ENCODE measurements around the gene BGN. TPM values are rescaled to one million over a fixed set of nuclear protein-coding genes. Genes with fewer than 3 reads are reported as not detected.

Gene BGN
- total RNA-seq, 1 experiment from 2014 or later: 0.37 TPM

DNA sequence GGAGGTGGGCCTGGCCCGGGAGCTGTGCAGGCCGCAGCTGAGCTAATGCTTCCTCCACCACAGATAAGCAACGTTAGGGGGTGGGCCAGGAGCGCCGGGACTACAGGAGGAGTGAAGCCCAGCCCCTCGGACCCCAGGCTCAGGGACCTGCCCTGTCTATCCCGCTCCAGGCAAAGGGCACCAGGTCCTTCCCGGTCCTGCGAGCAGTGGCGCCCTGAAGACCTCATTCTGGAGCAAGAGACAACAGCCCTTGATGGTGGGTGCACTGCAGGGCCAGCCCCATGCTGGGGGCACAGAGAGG is 48.2 kb upstream of the BGN start:
- intact Hi-C loops (cut with micrococcal nuclease): no loop called here
- ChIA-PET CTCF (no interaction called here), RAD21 (ENCODE audit: low non-redundant PET in 1 of 2, low total read pairs in 2 of 2, uncharacterized antibody in 2 of 2, unreplicated experiment in 2 of 2) (no interaction called here), POLR2A (no interaction called here)
- Histone ChIP-seq H3K27me3 (ENCODE audit: insufficient read depth, low read length) (no peaks in the 10 kb centered on the region), H2AFZ (ENCODE audit: low read depth, low read length, poor library complexity, severe bottlenecking) (no peak overlapping the region), H3K9ac (ENCODE audit: low read length) (no peak overlapping the region), H3K36me3 (ENCODE audit: control insufficient read depth in 1 of 2, insufficient read depth in 2 of 2, low read length in 2 of 2) (no peaks in the 10 kb centered on the region), H4K20me1 (ENCODE audit: insufficient read depth) (no peaks in the 10 kb centered on the region), H3K4me3 (replicated peaks in 1 of 2; ENCODE audit: low read depth in 1 of 2, low read length in 2 of 2) (no peak overlapping the region), H3K9me2 (ENCODE audit: insufficient read depth) (no peaks in the 10 kb centered on the region), H3K9me3 (ENCODE audit: control insufficient read depth in 1 of 2, insufficient read depth in 1 of 2, low read depth in 1 of 2, low read length in 2 of 2) (no peaks in the 10 kb centered on the region), H3K79me2 (ENCODE audit: insufficient read depth, low read length) (no peaks in the 10 kb centered on the region), H3K4me2 (ENCODE audit: low read length) (no peak overlapping the region), H3K27ac (ENCODE audit: low read depth, low read length) (no peak overlapping the region), H3K4me1 (ENCODE audit: control insufficient read depth in 1 of 2, insufficient read depth in 2 of 2, low read length in 2 of 2) (peaks cover 0 to 7% of the 10 kb centered on the region in 2 experiments; a peak in 1 of 4 replicates)
- no peak for TF ChIP-seq CEBPB (IDR thresholded peaks at IDR 0.05; ENCODE audit: low read depth)
- TF ChIP-seq, protein P1, sequence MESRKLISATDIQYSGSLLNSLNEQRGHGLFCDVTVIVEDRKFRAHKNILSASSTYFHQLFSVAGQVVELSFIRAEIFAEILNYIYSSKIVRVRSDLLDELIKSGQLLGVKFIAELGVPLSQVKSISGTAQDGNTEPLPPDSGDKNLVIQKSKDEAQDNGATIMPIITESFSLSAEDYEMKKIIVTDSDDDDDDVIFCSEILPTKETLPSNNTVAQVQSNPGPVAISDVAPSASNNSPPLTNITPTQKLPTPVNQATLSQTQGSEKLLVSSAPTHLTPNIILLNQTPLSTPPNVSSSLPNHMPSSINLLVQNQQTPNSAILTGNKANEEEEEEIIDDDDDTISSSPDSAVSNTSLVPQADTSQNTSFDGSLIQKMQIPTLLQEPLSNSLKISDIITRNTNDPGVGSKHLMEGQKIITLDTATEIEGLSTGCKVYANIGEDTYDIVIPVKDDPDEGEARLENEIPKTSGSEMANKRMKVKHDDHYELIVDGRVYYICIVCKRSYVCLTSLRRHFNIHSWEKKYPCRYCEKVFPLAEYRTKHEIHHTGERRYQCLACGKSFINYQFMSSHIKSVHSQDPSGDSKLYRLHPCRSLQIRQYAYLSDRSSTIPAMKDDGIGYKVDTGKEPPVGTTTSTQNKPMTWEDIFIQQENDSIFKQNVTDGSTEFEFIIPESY (IDR thresholded peaks at IDR 0.05; ENCODE audit: extremely low read depth, insufficient replicate concordance, low read length): no peak
- no TSS peak for BruUV-seq (replicated peaks)
- ATAC-seq: no peak
- DNase-seq (ENCODE audit: low read depth, low spot score): no peak

DNA sequence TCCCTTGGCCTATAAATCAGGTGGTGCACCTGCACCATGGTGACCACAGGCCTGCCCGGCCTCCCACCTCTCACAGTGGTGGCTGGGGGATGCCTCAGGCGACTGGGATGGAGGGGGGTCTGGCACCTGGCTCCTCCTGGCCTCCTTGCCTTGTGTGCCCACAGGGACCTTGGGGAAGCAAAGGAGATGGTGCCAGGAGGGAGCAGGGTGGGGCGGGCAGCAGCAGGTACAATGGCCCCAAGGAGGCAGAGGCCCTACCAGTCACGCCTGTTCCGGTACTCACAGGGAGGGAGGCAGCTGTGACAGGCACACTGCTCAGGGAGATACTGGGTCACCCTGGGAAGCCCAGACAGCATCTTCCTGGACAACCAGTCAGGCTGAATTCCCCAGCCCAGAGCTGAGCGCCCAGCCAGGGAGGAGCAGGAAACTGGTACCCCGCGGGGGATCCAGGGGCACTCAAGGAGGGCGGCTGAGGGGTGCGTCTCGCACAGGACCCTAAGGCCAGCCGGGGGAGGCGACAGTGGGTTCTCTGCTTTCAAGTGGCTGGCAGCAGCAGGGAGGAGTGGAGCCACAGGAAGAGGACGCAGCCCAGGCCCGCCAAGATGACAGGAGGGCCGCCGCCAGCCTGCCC is 47.7 kb upstream of the BGN start:
- ATAC-seq: no peak
- Histone ChIP-seq H3K9me3 (ENCODE audit: control insufficient read depth in 1 of 2, insufficient read depth in 1 of 2, low read depth in 1 of 2, low read length in 2 of 2) (no peaks in the 10 kb centered on the region), H3K9me2 (ENCODE audit: insufficient read depth) (no peaks in the 10 kb centered on the region), H3K27me3 (ENCODE audit: insufficient read depth, low read length) (no peaks in the 10 kb centered on the region), H2AFZ (ENCODE audit: low read depth, low read length, poor library complexity, severe bottlenecking) (no peak overlapping the region), H3K4me3 (replicated peaks in 1 of 2; ENCODE audit: low read depth in 1 of 2, low read length in 2 of 2) (no peak overlapping the region), H3K27ac (ENCODE audit: low read depth, low read length) (no peak overlapping the region), H3K4me1 (ENCODE audit: control insufficient read depth in 1 of 2, insufficient read depth in 2 of 2, low read length in 2 of 2) (peaks cover 0 to 7% of the 10 kb centered on the region in 2 experiments; a peak in 1 of 4 replicates), H3K9ac (ENCODE audit: low read length) (no peak overlapping the region), H3K4me2 (ENCODE audit: low read length) (no peak overlapping the region), H4K20me1 (ENCODE audit: insufficient read depth) (no peaks in the 10 kb centered on the region), H3K79me2 (ENCODE audit: insufficient read depth, low read length) (no peaks in the 10 kb centered on the region), H3K36me3 (ENCODE audit: control insufficient read depth in 1 of 2, insufficient read depth in 2 of 2, low read length in 2 of 2) (no peaks in the 10 kb centered on the region)
- no TSS peak for BruUV-seq (replicated peaks)
- POLR2A ChIA-PET: no interaction called here
- RAD21 ChIA-PET (ENCODE audit: low non-redundant PET in 1 of 2, low total read pairs in 2 of 2, uncharacterized antibody in 2 of 2, unreplicated experiment in 2 of 2): no interaction called here
- CTCF ChIA-PET: no interaction called here
- DNase-seq (ENCODE audit: low read depth, low spot score): no peak
- intact Hi-C loops (cut with micrococcal nuclease): no loop called here
- no peak for TF ChIP-seq JUND (IDR thresholded peaks at IDR 0.05)
- TF ChIP-seq ELF1 (IDR thresholded peaks at IDR 0.05; ENCODE audit: borderline replicate concordance, low read depth): no peak
- TF ChIP-seq, protein P2, sequence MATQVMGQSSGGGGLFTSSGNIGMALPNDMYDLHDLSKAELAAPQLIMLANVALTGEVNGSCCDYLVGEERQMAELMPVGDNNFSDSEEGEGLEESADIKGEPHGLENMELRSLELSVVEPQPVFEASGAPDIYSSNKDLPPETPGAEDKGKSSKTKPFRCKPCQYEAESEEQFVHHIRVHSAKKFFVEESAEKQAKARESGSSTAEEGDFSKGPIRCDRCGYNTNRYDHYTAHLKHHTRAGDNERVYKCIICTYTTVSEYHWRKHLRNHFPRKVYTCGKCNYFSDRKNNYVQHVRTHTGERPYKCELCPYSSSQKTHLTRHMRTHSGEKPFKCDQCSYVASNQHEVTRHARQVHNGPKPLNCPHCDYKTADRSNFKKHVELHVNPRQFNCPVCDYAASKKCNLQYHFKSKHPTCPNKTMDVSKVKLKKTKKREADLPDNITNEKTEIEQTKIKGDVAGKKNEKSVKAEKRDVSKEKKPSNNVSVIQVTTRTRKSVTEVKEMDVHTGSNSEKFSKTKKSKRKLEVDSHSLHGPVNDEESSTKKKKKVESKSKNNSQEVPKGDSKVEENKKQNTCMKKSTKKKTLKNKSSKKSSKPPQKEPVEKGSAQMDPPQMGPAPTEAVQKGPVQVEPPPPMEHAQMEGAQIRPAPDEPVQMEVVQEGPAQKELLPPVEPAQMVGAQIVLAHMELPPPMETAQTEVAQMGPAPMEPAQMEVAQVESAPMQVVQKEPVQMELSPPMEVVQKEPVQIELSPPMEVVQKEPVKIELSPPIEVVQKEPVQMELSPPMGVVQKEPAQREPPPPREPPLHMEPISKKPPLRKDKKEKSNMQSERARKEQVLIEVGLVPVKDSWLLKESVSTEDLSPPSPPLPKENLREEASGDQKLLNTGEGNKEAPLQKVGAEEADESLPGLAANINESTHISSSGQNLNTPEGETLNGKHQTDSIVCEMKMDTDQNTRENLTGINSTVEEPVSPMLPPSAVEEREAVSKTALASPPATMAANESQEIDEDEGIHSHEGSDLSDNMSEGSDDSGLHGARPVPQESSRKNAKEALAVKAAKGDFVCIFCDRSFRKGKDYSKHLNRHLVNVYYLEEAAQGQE (IDR thresholded peaks at IDR 0.05; ENCODE audit: low read depth): no peak
- TF ChIP-seq ZNF274 (IDR thresholded peaks at IDR 0.05; ENCODE audit: low read depth, low read length): no peak
- TF ChIP-seq TCF7L2 (IDR thresholded peaks at IDR 0.05; ENCODE audit: borderline replicate concordance, extremely low read depth, insufficient read depth, insufficient read length): no peak
- TF ChIP-seq ZFX (IDR thresholded peaks at IDR 0.05): no peak
- TF ChIP-seq SIN3A (IDR thresholded peaks at IDR 0.05; ENCODE audit: low read depth): no peak
- TF ChIP-seq YY1 (IDR thresholded peaks at IDR 0.05; ENCODE audit: extremely low read depth, insufficient replicate concordance, low read depth, low read length): no peak
- no peak for TF ChIP-seq EGR1 (IDR thresholded peaks at IDR 0.05; ENCODE audit: low read depth)
- TF ChIP-seq, protein P1 (IDR thresholded peaks at IDR 0.05; ENCODE audit: extremely low read depth, insufficient replicate concordance, low read length): no peak
- TF ChIP-seq SRF (IDR thresholded peaks at IDR 0.05; ENCODE audit: low read depth): no peak
- TF ChIP-seq EZH2 (IDR thresholded peaks at IDR 0.05): no peak

Measured in HCT116 (cell line).